Muscle of leg (tissue), 16 donors: ENCODE measurements around the gene CHST12. TPM values are rescaled to one million over a fixed set of nuclear protein-coding genes. Genes with fewer than 3 reads are reported as not detected.
A peak's percentile ranks its signal among the peaks of the same experiment; 100 is the strongest.

Source experiments
- DNase-seq: peaks from one replicate; pipeline ENCODE4 v3.0.0; 2013
- H3K27ac ChIP-seq: one replicate; pipeline ENCODE4 v1.5.1; 2013; ENCODE audit warnings: mild to moderate bottlenecking, low read length, control low read depth
- H3K27me3 ChIP-seq: one replicate; pipeline ENCODE4 v1.6.1; 2013; ENCODE audit warnings: low read length; ENCODE audit not compliant: control insufficient read depth, insufficient read depth
- H3K36me3 ChIP-seq: one replicate; pipeline ENCODE4 v1.6.1; 2013; ENCODE audit warnings: low read length; ENCODE audit not compliant: control insufficient read depth, insufficient read depth
- H3K4me1 ChIP-seq: one replicate; pipeline ENCODE4 v1.6.1; 2013; ENCODE audit warnings: low read length; ENCODE audit not compliant: control insufficient read depth, insufficient read depth
- H3K4me3 ChIP-seq: one replicate; pipeline ENCODE4 v1.5.1; 2013; ENCODE audit warnings: low read length, control low read depth
- H3K9me3 ChIP-seq: replicated peaks from 2 replicates; pipeline ENCODE4 v1.6.1; 2013; ENCODE audit warnings: low read depth, low read length; ENCODE audit not compliant: control insufficient read depth
- whole genome bisulfite sequencing: methylation state at CpG from one replicate; pipeline ENCODE4 v1.1.5; 2013; ENCODE audit warnings: missing lambda C conversion rate; ENCODE audit not compliant: insufficient coverage; 5-methylcytosine and 5-hydroxymethylcytosine counted together
- long read RNA-seq, 11 donors: transcript quantifications; one replicate each; lab custom pipeline, GENCODE V29; 2026
- polyA plus RNA-seq, 8 donors: library from polyadenylated mRNA; unstranded; fragments of 120-200 nt; gene quantifications; one replicate each; pipeline versions ENCODE4 v1.2.1 to v1.2.3, GENCODE V29; 2013; ENCODE audit warnings: inconsistent platforms in 1 of 8, low replicate concordance in 1 of 8; ENCODE audit not compliant: insufficient read length in 8 of 8, insufficient read depth in 1 of 8
- total RNA-seq: library from RNA; stranded (reverse); fragments of 120-200 nt; gene quantifications from one replicate; pipeline ENCODE4 v1.2.4, GENCODE V29; 2013

CHST12 gene
- 5.7 TPM for total RNA-seq
- polyA plus RNA-seq: 10 to 100 TPM in 6 of 8 donors, 1 to 10 TPM in 2; 9.0 to 13.8 (median 12.3) TPM
- long read RNA-seq, donor 1, full-length matches to known transcripts: 5 of 5 reads
- long read RNA-seq, donor 1, partial matches to known transcripts: 0 of 5 reads
- long read RNA-seq, donor 1, other reads (novel, unspliced or antisense): 0 of 5 reads
- long read RNA-seq, donor 2: 0 reads
- long read RNA-seq, donor 3, full-length matches to known transcripts: 14 of 20 reads
- long read RNA-seq, donor 3, partial matches to known transcripts: 6 of 20 reads
- long read RNA-seq, donor 3, other reads (novel, unspliced or antisense): 0 of 20 reads
- long read RNA-seq, donor 4, full-length matches to known transcripts: 3 of 3 reads
- long read RNA-seq, donor 4, partial matches to known transcripts: 0 of 3 reads
- long read RNA-seq, donor 4, other reads (novel, unspliced or antisense): 0 of 3 reads
- long read RNA-seq, donor 5, full-length matches to known transcripts: 14 of 14 reads
- long read RNA-seq, donor 5, partial matches to known transcripts: 0 of 14 reads
- long read RNA-seq, donor 5, other reads (novel, unspliced or antisense): 0 of 14 reads
- long read RNA-seq, donor 6, full-length matches to known transcripts: 4 of 10 reads
- long read RNA-seq, donor 6, partial matches to known transcripts: 6 of 10 reads
- long read RNA-seq, donor 6, other reads (novel, unspliced or antisense): 0 of 10 reads
- long read RNA-seq, donor 7, full-length matches to known transcripts: 5 of 5 reads
- long read RNA-seq, donor 7, partial matches to known transcripts: 0 of 5 reads
- long read RNA-seq, donor 7, other reads (novel, unspliced or antisense): 0 of 5 reads
- long read RNA-seq, donor 8, full-length matches to known transcripts: 2 of 2 reads
- long read RNA-seq, donor 8, partial matches to known transcripts: 0 of 2 reads
- long read RNA-seq, donor 8, other reads (novel, unspliced or antisense): 0 of 2 reads
- long read RNA-seq, donor 9, full-length matches to known transcripts: 2 of 2 reads
- long read RNA-seq, donor 9, partial matches to known transcripts: 0 of 2 reads
- long read RNA-seq, donor 9, other reads (novel, unspliced or antisense): 0 of 2 reads
- long read RNA-seq, donor 10, full-length matches to known transcripts: 2 of 11 reads
- long read RNA-seq, donor 10, partial matches to known transcripts: 9 of 11 reads
- long read RNA-seq, donor 10, other reads (novel, unspliced or antisense): 0 of 11 reads
- long read RNA-seq, donor 11, full-length matches to known transcripts: 5 of 14 reads
- long read RNA-seq, donor 11, partial matches to known transcripts: 9 of 14 reads
- long read RNA-seq, donor 11, other reads (novel, unspliced or antisense): 0 of 14 reads

GRCh38 chr7:2403014-2403717 is at the start of gene CHST12:
TSS of gene CHST12 (plus strand) at chr7:2403611. CDS start at chr7:2432640, 29,029 bp downstream.
- Histone ChIP-seq H3K27ac (peak within 1 kb of the TSS; percentile 70), H3K27me3 (no peaks in the 10 kb centered on the region), H3K36me3 (no peaks in the 10 kb centered on the region), H3K4me1 (peaks cover 30% of the 10 kb centered on the region), H3K4me3 (peak within 1 kb of the TSS; percentile 89), H3K9me3 (no peaks in the 10 kb centered on the region)
- peak; percentile 97 for DNase-seq
- WGBS: 2% methylated on average over 86 of the region's 89 CpGs

DNA sequence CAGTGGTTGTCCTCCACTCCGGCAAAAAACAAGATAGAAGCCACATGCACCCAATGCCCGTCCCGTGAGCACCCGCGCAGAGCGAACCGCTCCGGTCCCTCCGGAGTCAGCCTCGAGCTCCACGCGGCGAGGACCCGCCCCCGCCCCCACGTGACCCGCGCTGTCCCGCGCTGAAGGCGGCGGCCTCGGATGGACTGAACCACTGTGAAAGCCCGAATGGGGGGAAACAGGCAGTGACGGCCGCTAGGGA is 49.5 kb upstream of the CHST12 start:
- Histone ChIP-seq H3K27me3 (no peaks in the 10 kb centered on the region), H3K36me3 (peaks cover 15% of the 10 kb centered on the region), H3K9me3 (no peaks in the 10 kb centered on the region), H3K27ac (peak overlapping the region; percentile 98), H3K4me3 (peak overlapping the region; percentile 91), H3K4me1 (peaks cover 28% of the 10 kb centered on the region)
- under 1% methylated on average over 24 of the region's 26 CpGs for WGBS
- peak; percentile 95 for DNase-seq

- H3K27me3 ChIP-seq: no peaks in the 10 kb centered on the region
- DNase-seq: peak; percentile 98
- peaks cover 28% of the 10 kb centered on the region for H3K4me1 ChIP-seq
- peak within 1 kb of the TSS; percentile 91 for H3K4me3 ChIP-seq
- peaks cover 19% of the 10 kb centered on the region for H3K36me3 ChIP-seq
- peak within 1 kb of the TSS; percentile 98 for H3K27ac ChIP-seq
- WGBS: under 1% methylated on average over 51 of the region's 55 CpGs
- H3K9me3 ChIP-seq: no peaks in the 10 kb centered on the region
These were observed 49.0 kb upstream of the CHST12 start, which contains the start of gene EIF3B for GRCh38 chr7:2354186-2354938. TSS of gene EIF3B (plus strand) at chr7:2354827. CDS start at chr7:2354922, 95 bp downstream.

DNA sequence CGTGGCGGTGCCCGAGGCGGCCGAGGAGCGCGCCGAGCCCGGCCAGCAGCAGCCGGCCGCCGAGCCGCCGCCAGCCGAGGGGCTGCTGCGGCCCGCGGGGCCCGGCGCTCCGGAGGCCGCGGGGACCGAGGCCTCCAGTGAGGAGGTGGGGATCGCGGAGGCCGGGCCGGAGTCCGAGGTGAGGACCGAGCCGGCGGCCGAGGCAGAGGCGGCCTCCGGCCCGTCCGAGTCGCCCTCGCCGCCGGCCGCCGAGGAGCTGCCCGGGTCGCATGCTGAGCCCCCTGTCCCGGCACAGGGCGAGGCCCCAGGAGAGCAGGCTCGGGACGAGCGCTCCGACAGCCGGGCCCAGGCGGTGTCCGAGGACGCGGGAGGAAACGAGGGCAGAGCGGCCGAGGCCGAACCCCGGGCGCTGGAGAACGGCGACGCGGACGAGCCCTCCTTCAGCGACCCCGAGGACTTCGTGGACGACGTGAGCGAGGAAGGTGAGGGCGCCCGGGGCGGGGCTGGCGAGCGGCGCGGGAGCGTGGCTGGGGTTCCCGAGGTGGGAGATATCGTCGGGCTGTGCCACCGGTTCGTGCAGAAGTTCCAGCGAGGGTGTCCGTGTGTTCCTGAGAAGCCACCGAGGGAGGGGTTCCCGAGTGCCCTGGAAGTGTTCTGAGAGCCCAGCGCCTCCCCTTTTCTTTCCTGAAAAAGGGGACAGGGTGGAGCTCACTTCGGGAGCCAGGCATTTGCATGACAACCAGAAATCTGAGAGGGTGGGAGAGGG is 48.3 kb upstream of the CHST12 start:
- Histone ChIP-seq H3K4me1 (peaks cover 28% of the 10 kb centered on the region), H3K9me3 (no peaks in the 10 kb centered on the region), H3K27me3 (no peaks in the 10 kb centered on the region), H3K36me3 (peaks cover 24% of the 10 kb centered on the region), H3K27ac (peak overlapping the region; percentile 35), H3K4me3 (peak overlapping the region; percentile 91)
- under 1% methylated on average over 92 of the region's 92 CpGs for WGBS
- no peak for DNase-seq

DNA sequence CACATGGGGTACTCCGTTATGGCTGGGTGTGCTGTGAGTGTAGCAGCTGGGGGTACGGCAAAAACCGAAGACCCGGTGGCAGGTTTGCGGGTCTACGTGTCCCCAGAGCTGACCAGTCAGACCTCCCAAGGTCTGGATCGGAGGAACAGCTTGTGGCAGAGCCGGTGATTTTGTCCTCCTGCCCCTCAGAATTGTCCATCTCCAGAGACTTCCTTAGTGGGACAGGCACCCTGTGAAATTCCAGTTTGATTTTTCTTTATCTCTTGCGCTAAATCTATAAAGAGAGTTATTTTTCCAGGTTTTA is 47.8 kb upstream of the CHST12 start:
- Histone ChIP-seq H3K36me3 (peaks cover 27% of the 10 kb centered on the region), H3K9me3 (no peaks in the 10 kb centered on the region), H3K27ac (peak overlapping the region; percentile 35), H3K4me3 (peak overlapping the region; percentile 91), H3K4me1 (peaks cover 28% of the 10 kb centered on the region), H3K27me3 (no peaks in the 10 kb centered on the region)
- no peak for DNase-seq
- 0% methylated on average over 6 of the region's 9 CpGs for WGBS

- Histone ChIP-seq H3K4me3 (no peak overlapping the region), H3K27ac (no peak overlapping the region), H3K9me3 (no peaks in the 10 kb centered on the region), H3K36me3 (peaks cover 34% of the 10 kb centered on the region), H3K4me1 (peaks cover 28% of the 10 kb centered on the region), H3K27me3 (no peaks in the 10 kb centered on the region)
- DNase-seq: no peak
- WGBS: 79% methylated on average over 7 of the region's 8 CpGs
These were observed 46.2 kb upstream of the CHST12 start for GRCh38 chr7:2357165-2357564.

GRCh38 chr7:2357571-2357970 is 45.8 kb upstream of the CHST12 start:
- no CpG with 5 or more reads among the region's 6 CpGs for WGBS
- H3K9me3 ChIP-seq: no peaks in the 10 kb centered on the region
- peaks cover 38% of the 10 kb centered on the region for H3K36me3 ChIP-seq
- no peaks in the 10 kb centered on the region for H3K27me3 ChIP-seq
- peaks cover 28% of the 10 kb centered on the region for H3K4me1 ChIP-seq
- no peak for DNase-seq
- no peak overlapping the region for H3K27ac ChIP-seq
- no peak overlapping the region for H3K4me3 ChIP-seq

GRCh38 chr7:2358968-2359527 is 44.4 kb upstream of the CHST12 start:
- Histone ChIP-seq H3K27me3 (no peaks in the 10 kb centered on the region), H3K4me1 (peaks cover 19% of the 10 kb centered on the region), H3K27ac (no peak overlapping the region), H3K36me3 (peaks cover 47% of the 10 kb centered on the region), H3K9me3 (no peaks in the 10 kb centered on the region), H3K4me3 (no peak overlapping the region)
- DNase-seq: no peak
- 70% methylated on average over 5 of the region's 8 CpGs for WGBS
